Stimulated activated CD8-positive, alpha-beta memory T cell treated with anti-CD3 and anti-CD28 coated beads, Interleukin-7, amount 100 ng/mL, for 1 hour (primary cell): ENCODE results near the gene ATP5F1C.
"Not testable (repeated sequence)": the region's sequence is repeated elsewhere in the genome, so short reads cannot be mapped to it uniquely, and the experiment has no call there.

Source experiments
- DNase-seq, 2 donors: peaks; one replicate each; pipeline ENCODE4 v3.0.0-alpha.2; 2020; ENCODE audit warnings: low read depth in 2 of 2

The ATP5F1C gene

DNA sequence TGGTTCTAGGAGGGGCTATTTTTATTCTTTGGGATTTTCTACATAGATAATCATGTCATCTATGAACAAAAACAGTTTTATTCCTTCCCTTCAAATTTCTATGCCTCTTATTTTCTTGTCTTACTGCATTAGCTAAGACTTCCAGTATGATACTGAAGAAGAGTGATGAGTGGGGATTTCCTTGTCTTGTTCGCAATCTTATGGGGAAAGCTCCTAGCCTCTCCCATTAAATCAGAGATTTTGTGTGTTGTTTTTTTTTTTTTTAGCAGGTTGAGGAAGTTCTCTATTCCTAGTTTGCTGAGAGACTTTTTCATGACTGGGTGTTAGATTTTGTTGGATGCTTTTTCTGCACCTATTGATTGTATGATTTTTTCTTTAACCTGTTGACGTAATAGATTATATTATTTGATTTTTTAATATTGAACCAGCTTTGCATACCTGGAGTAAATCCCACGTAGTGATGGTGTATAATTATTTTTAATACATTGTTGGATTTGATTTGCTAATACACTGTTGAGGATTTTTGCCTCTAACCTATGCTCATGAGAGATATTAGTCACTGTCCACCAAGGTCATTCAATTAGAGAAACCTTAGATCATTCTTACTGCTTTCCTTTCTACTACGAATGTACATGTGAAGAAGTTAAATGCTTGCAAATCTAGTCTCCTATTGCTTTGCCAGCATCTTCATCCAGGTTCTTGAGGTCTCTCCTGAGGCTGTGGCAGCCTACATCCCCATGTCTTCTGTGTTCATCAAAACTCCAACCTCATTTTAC, 6.5 kb downstream of the ATP5F1C start:
- no peak for DNase-seq

DNA sequence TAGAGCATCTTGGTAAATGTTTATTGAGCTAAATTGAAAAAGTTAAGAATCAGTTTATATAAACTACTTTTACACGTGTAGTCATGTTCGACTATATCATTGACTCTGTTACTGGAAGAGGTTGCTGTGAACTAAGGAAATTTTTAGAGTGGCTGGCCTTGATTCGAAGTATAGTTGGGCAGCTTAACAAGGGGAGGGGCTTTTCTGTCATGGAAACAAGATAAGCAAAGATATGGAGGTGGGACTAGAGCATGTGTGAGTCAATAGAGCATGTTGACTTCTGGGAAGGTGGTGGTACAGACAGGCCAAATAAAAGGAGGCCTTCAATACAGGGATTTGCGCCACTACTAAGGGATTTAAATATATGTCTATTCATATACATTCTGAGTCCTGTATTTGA, 7.6 kb downstream of the ATP5F1C start:
- no peak for DNase-seq

DNA sequence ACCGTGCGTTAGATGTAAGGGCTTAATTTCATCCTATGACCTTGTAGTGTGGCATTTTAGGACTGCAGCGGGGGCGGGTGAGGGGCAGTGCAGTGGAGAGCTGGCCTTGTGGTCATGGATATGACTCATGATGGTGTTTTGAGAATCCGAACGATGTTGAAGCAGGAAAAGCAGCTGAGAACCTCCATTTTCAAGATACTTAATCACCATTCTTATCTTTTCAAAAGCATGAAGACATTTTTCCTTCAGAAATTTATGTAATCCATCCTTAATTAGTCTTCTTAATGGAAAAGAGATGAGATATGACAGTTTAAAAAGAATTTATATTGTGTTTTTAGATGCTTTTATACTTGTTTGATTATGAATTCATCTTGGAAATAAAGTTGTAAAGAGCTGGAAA, 9.6 kb downstream of the ATP5F1C start:
- no peak for DNase-seq

DNA sequence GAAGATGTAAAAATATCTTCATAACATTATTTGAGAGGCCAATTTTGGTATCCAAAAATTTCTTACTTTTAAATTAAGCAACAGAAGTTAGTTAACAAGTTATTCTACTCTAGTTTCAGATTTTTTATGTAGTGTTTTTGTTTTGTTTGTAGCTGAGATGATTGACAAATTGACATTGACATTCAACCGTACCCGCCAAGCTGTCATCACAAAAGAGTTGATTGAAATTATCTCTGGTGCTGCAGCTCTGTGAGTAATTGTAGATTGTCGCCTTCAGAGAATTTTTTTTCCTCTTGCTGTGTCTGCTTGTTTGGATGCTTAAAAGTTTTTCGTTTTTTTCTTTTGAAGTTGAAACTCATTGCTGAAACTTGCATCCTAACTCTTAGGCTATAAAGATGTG, 14.6 kb downstream of the ATP5F1C start:
- DNase-seq: no peak

DNA sequence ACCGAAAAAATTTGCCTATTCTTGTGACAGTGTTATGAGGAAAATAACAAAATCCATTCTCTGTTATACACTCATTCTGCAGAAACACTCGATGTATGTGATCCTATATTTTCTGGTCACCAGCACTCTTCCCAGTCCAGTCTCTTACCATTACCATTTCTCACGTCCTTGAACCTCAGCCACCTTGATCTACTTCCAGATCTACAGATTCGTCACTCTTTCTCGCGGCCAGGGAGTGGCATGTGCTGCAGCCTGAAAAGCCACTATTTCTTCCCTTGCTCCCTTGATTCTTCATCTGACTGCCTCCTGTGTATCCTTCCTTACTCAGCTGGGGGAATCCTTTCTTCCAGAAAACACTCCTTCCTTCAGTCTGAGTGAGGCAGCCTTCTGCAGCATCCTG, 16.2 kb downstream of the ATP5F1C start:
- no peak for DNase-seq

DNA sequence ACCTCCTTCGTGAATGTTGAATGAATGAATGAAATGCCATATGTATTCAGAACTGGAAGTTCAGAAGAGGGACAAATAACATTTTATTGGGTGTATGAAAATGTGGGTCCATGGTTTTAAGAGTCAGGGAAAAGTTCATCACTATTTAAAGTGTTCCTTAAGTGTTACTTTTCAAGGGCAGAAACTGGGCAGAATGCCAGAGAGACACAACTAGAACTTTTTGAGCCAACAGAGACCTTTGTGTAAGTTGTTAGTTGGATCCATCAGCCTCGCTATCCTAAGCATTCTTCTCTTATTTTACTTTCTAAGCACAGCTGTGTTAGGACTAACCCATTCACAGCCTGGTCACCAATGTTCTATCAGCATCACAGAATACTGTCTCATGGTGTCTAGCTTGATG, 16.8 kb downstream of the ATP5F1C start:
- no peak for DNase-seq

DNA sequence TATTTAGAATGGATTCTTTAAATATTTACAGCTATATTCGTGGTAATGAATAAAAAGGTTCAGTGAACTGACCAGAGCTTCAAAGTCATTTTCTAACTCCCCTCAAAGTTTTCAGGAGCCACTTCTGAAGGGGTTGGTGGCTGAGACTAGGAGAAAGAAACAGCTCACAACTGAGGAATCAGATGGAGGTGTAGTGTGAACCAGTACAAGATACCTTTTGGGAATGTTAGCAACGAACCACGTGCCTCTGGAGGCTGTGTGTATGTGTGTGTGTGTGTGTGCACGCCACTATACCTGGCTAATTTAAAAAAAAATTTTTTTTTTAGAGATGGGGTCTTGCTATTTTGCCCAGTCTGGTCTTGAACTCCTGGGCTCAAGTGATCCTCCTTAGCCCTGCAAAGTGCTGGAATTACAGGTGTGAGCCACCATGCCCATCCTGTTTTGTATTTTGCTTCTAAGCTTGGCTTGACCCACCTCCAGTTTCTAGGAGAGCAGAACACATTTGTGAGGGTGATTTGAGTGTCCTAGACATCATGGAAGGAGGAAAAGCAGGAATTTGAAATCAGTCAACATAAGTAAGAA, 20.8 kb downstream of the ATP5F1C start:
- DNase-seq: no peak

DNA sequence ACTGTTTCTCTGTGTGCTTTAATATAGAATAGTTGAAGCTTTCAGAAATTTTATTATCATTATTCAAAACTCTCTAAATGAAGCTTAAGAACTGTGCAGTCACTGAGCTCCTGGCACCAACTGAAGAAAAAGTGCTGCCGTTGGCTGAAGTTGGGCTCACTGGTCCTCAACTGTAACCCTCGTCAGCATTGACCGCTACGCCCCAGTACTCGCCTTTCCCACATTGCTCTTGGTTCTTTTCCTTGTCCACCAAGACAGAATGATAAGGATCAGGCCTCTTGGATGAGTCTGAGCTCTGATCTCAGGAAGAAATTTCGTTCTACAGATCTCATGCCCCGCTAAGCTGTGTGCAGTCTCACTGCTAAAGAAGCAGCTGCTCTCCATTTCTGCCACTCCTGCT, 22.5 kb downstream of the ATP5F1C start:
- no peak for DNase-seq

DNA sequence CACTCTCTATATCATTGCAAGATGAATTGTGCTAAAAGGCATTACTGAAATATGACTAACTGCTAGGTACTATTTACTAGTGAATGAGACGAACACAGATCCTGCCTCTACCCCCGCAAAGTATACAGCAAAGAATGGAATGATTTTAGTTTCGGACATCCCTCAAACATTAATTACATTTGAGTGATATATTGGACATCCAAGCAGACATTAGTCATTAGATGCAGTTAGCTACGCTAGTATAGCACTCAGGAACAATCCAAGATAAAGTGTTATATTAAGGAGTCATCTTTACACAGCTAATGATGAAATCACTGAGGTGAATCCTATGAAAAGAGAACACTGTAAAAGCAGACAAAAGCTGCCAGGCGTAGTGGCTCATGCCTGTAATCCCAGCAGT, 23.0 kb downstream of the ATP5F1C start:
- no peak for DNase-seq

DNA sequence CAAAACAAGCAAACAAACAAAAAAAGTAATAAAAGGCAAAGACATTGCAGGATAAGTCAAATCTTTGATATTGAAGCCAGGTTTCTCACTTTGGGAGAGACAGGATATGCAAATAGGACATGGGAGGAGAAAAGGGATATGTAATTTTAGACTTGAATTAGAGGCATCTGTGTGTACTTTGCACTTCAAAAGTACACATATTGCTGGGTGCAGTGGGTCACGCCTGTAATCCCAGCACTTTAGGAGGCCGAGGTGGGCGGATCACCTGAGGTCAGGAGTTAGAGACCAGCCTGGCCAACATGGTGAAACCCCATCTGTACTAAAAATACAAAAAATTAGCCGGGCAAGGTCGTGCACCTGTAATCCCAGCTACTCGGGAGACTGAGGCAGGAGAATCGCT, 23.8 kb downstream of the ATP5F1C start:
- not testable (repeated sequence) for DNase-seq

DNA sequence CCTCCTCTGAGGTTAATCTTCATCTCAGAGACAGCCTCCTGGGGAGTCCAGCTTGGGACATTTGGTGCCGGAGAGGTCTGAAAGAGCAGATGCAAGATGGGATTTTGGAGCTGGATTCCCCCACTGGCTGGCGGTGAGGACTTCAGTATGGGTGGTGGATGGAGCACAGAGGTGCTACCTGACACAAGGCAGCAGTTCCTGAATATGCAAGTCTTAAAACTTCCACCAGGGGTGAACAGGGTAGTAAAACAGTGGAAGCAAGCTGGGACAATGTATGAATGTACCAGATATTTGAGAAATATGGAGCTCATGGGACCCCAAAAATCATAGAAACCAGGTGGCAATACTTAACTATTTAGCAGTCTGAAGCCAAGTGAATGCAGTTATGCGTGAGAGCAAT, 25.5 kb downstream of the ATP5F1C start:
- no peak for DNase-seq

DNA sequence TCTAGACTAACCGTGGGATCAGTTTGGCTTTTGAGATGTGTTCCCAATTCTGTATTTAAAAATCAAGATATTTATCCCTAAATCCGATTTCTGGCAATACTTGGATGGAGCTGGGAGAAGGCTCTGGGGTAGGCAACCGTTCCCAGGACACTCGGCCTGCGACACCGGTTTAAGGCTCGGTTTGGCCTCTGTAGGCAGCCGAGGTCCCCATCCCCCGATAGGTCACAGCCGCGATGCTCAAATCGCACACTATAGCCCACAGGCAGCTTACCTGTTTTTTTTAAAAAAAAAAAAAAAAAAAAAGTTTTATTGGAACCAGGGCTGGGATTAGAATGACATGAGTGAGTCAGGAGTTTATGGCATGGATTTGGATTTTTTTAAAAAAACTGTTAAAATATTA, 29.6 kb downstream of the ATP5F1C start:
- no peak for DNase-seq

DNA sequence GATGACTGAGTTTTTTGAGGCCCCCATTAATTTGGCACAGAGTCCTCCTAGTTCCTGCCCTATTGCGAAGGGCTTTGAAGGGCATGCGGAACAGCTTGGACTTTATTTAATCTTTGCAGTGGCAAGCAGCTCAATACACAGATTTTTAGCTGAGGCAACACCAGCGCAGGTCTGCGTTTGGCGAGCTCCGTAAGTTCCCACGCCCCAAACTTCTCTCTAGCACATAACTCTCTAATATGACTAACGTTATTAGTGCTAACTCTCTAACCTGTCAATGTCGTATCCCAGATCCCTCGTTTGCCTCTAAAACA, 30.0 kb downstream of the ATP5F1C start:
- no peak for DNase-seq

DNA sequence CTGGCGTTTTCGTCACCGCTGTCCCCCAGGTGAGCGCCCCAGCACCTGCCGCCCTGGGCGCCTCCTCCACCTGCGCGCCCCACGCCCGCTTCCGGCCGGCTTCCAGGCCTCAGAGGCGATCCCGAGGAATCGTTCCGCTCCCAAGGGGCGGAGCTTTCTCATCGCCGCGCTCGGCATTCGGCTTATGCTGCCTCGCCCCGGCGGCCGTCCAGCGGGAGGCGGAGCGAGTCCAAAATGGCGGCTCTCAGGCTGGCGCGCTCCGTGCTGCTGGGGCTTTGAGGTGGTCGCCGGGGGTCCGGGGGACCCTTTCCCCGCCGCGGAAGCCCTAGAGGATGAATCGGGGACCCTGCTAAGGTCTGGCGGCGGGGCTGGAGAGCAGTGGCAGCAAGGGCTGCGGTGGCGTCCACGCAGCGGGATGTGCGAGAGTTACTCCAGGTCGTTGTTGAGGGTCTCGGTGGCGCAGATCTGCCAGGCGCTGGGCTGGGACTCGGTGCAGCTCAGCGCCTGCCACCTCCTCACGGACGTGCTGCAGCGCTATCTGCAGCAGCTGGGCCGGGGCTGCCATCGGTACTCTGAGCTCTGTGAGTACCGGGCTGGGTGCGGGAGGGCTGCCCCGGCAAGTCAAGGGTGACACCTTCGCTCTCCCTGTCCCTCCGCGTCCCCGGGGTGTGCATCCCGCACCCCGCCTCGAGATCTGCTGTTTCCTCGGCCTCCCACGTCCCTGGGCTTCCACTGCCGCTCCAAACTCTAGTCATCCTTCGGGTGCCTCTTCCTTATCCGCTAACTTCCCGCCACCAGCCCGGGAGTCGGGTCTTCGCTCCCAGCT, 30.5 kb downstream of the ATP5F1C start, which contains the start of gene TAF3:
TSS of gene TAF3 (plus strand) at position 211 of the 826 bp plus-strand sequence. CDS start at position 416, 205 bp downstream.
- peak; percentile 83 to 86 for DNase-seq

DNA sequence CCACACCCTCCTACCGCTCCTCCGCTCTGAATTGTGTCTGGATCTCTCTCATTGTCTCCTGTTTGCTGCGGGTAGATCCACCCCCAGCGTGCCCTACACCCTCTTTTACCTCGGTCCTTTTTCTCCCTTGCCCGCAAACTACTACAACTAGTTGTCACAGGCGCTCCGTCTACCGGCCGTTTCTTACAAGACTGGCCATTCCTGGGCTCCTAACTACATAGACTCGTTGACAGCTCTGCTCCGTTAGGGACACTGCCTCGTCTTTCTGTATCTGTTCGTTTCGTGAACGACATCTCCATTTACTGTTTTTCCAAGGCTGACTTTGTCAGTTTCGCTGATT, 31.1 kb downstream of the ATP5F1C start:
- DNase-seq: no peak

DNA sequence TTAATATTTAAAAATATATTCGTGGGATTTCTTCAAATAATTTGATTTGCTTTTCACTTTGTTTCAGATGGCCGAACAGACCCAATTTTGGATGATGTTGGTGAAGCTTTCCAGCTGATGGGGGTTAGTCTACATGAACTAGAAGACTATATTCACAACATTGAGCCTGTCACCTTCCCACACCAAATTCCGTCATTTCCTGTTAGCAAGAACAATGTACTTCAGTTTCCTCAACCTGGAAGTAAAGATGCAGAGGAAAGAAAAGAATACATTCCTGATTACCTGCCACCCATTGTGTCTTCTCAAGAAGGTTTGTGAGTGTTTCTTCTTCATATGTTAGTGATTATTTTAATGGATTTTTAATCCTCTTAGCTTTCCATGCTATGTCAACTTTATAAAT, 36.3 kb downstream of the ATP5F1C start:
- DNase-seq: no peak

DNA sequence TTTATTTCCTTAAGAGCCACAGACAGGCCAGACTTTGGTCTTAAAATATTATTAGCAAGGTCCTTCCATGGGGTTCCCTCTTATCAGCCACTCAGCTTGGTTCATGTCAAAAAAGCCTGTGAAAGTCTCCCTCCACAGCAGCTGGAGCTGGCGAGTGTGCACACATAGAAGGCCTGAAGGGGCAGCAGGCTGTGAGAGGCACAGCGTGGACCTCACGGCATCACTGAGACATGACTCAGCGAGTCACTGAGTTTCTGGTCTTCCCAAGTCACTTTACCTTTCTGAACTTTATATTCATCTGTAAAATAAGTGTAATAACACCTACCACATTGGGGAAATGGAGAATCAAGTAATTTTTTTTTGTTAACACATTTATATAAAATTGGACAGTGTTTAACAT, 39.0 kb downstream of the ATP5F1C start:
- DNase-seq: no peak

DNA sequence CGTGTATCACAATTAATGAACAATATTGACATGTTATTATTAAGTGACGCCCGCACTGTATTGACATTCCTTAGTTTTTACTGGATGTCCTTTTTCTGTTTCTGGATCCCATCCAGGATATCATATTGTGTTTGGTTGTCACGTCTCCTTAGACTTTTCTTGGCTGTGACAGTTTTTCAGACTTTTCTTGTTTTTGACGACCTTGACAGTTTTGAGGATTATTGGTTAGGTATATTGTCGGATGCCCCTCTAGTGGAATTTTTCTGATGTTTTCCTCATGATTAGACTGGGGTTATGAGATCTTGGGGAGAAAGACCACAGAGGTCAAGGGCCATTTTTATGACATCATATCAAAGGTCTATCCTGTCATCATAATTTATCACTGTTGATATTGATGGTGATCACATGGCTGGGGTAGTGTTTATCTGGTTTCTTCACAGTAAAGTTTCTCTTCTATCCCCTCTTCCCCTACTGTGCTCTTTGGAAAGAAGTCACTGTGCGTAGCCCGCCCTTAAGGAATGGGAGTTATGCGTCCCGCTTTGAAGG, 41.4 kb downstream of the ATP5F1C start:
- DNase-seq: no peak

DNA sequence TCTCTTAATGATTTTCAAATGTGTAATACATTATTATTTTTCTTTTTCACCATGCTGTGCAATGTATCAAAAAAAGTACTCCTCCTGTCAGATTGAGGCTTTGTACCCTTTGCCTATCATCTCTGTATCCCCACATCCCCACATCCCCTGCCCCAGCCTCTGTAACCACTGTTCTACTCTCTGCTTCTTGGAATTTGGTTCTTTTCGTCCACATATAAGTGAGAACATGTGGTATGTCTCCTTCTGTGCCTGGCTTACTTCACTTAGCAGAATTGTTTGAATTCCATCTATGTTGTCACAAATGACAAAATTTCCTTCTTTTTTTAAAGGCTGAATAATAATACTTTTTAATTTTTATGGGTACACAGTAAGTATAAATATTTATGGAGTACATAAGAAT, 44.1 kb downstream of the ATP5F1C start:
- DNase-seq: no peak

DNA sequence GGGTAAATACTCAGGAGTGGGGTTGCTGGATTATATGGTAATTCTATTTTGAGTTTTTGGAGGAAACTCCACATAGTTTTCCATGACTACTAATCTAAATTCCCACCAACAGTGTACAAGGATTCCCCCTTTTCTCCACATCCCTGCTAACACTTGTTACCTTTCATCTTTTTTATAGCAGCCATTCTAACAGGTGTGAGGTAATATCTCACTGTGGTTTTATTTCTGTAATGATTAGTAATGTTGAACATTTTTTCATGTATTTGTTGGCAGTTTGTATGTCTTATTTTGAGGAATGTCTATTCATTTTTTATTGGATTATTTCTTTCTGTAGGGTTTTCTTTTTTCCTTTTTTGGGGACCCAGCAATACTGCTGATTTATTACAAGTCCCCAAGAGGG, 45.2 kb downstream of the ATP5F1C start:
- DNase-seq: no peak

DNA sequence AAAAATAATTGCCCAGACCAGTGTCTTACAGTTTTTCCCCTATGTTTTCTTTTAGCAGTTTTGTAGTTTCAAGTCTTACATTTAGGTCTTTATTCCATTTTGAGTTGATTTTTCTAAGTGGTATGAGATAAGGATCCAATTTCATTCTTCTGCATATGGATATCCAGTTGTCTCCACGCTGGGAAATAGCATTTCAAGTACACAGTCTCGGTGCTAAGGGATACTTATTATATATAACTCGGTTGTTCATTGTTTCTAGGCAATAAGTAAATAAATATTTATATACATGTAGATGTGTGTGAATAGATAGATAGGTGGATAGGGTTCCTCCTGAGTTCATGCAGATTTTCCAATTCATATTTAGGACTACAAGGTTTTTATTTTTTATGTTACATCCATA, 46.3 kb downstream of the ATP5F1C start:
- DNase-seq: no peak

DNA sequence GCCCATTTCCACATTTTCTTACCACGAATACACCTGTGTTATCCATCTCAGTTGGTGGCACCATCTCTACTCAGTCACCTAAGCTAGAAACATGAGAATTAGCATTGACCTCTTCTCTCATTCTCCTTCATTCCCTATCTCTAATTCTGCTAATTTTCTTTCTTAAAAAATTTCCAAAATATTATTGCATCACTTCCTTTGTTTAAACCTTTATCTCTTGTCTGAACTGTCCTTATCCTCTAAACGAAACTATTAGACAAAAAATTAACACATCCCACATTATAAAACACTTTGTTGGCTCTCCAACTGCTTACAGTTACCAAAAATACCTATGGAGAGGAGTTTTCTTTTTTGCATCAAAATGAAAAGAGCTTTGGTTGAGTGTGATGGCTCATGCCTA, 48.6 kb downstream of the ATP5F1C start:
- no peak for DNase-seq

DNA sequence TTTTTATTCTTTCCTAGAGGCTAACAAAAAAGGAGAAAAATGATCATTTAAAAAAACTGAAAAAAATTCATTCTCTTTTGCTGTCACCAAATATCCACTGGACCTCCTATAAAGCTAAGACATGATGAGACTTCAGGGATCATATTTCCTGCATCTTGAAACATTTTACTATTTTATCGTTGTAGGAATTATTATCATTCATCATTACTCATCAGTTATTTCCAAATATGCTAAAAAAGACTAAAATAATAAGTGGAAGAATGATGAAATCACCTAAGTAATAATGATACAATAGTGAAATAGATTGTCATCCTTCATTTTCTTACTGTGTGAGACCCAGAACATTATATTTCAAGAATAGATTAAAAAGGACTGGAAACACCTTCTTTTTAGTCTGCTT, 58.6 kb downstream of the ATP5F1C start:
- DNase-seq: no peak
